ENCODE data around the gene FBXL3. TPM values are rescaled to one million over a fixed set of nuclear protein-coding genes. Genes with fewer than 3 reads are reported as not detected.

Gene FBXL3
- total and polyA plus RNA-seq, 3 experiments from 2014 or later, result 34.5 to 45.0 (median 41.7) TPM

GRCh38 chr13:77034881-77035280, 7.9 kb upstream of the FBXL3 start:
- H3K27me3 ChIP-seq (ENCODE audit: insufficient read depth, low read length, poor library complexity, severe bottlenecking), result no peaks in the 10 kb centered on the region
- ChIA-PET POLR2A (no interaction called here), CTCF (interaction anchor here (1.5 kb wide), 1 partner anchor 662 kb away, joined by 3 read pairs; no protein-coding TSS in a partner anchor)
- H3K9me3 ChIP-seq (ENCODE audit: low read length), result no peaks in the 10 kb centered on the region
- no peaks in the 10 kb centered on the region for H3K4me1 ChIP-seq (ENCODE audit: insufficient read depth, low read length)
- H3K36me3 ChIP-seq (ENCODE audit: insufficient read depth, low read length), result no peaks in the 10 kb centered on the region
- H3K4me1 Mint-ChIP-seq, result no peaks in the 10 kb centered on the region
- peaks cover 0 to 4% (median 0%) of the 10 kb centered on the region in 3 donors for H3K36me3 Mint-ChIP-seq
- H3K9me3 Mint-ChIP-seq, result no peaks in the 10 kb centered on the region
- H3K27me3 Mint-ChIP-seq, result peaks cover 5 to 10% of the 10 kb centered on the region in 2 donors
- H3K4me3 Mint-ChIP-seq, result no peak overlapping the region
- no peak overlapping the region for H3K27ac Mint-ChIP-seq
- H3K27ac ChIP-seq (ENCODE audit: low read depth, low read length), result no peak overlapping the region
- no peak for DNase-seq
- H3K4me3 ChIP-seq (ENCODE audit: low read length), result no peak overlapping the region

GRCh38 chr13:77033717-77034302, 6.9 kb upstream of the FBXL3 start:
- CTCF ChIA-PET, result interaction anchor here (1.5 kb wide), 1 partner anchor 663 kb away, joined by 3 read pairs; no protein-coding TSS in a partner anchor
- Mint-ChIP-seq H3K4me3 (no peak overlapping the region), H3K9me3 (no peaks in the 10 kb centered on the region), H3K4me1 (no peaks in the 10 kb centered on the region), H3K36me3 (peaks cover 0 to 4% (median 0%) of the 10 kb centered on the region in 3 donors), H3K27me3 (peaks cover 8 to 17% of the 10 kb centered on the region in 2 donors), H3K27ac (no peak overlapping the region)
- POLR2A ChIA-PET, result no interaction called here
- Histone ChIP-seq H3K27me3 (ENCODE audit: insufficient read depth, low read length, poor library complexity, severe bottlenecking) (no peaks in the 10 kb centered on the region), H3K36me3 (ENCODE audit: insufficient read depth, low read length) (no peaks in the 10 kb centered on the region), H3K4me3 (ENCODE audit: low read length) (no peak overlapping the region), H3K4me1 (ENCODE audit: insufficient read depth, low read length) (no peaks in the 10 kb centered on the region), H3K9me3 (ENCODE audit: low read length) (no peaks in the 10 kb centered on the region), H3K27ac (ENCODE audit: low read depth, low read length) (no peak overlapping the region)
- no peak for DNase-seq

DNA sequence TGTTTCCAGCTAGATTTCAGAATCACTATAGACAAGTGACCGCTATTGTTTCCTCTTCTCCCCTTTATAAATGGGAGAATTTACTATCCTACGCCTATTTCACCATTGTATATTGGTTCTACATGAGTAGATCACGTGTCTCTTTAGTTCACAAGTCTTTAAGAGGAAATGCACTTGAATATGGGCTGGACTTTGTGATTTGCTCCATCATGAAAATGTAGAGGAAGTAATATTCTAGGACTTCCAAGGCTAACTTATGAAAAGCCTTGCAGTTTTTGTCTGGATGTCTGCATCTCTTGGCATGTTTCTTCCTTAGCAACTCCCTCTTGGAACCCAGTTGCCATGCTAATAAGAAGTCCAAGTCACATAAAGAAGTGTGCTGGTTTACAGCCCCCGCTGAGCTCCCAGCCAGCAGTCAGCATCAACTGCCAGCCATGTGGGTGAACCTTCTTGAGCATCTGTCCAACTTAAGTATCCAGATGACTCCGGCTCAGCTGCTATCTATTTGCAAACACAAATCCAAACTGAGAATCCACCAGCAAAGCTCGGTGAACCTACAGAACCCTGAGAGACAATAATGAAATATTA, 4.8 kb upstream of the FBXL3 start:
- H3K36me3 Mint-ChIP-seq, result peaks cover 2 to 5% (median 3%) of the 10 kb centered on the region in 3 donors
- peaks cover 12 to 20% of the 10 kb centered on the region in 2 donors for H3K27me3 Mint-ChIP-seq
- ChIA-PET CTCF (no interaction called here), POLR2A (interaction anchor here (0.6 kb wide), 1 partner anchor 26 kb away, joined by 3 read pairs; no protein-coding TSS in a partner anchor)
- no peak for DNase-seq
- no peaks in the 10 kb centered on the region for H3K9me3 Mint-ChIP-seq
- H3K27me3 ChIP-seq (ENCODE audit: insufficient read depth, low read length, poor library complexity, severe bottlenecking), result no peaks in the 10 kb centered on the region
- no peaks in the 10 kb centered on the region for H3K9me3 ChIP-seq (ENCODE audit: low read length)
- H3K4me1 Mint-ChIP-seq, result peaks cover 9 to 16% (median 15%) of the 10 kb centered on the region in 3 donors
- no peak overlapping the region for H3K4me3 ChIP-seq (ENCODE audit: low read length)
- peak overlapping the region in 1 of 8 donors; percentile 5 for H3K27ac Mint-ChIP-seq
- no peak overlapping the region for H3K27ac ChIP-seq (ENCODE audit: low read depth, low read length)
- H3K4me1 ChIP-seq (ENCODE audit: insufficient read depth, low read length), result peaks cover 8% of the 10 kb centered on the region
- no peak overlapping the region for H3K4me3 Mint-ChIP-seq
- H3K36me3 ChIP-seq (ENCODE audit: insufficient read depth, low read length), result no peaks in the 10 kb centered on the region

DNA sequence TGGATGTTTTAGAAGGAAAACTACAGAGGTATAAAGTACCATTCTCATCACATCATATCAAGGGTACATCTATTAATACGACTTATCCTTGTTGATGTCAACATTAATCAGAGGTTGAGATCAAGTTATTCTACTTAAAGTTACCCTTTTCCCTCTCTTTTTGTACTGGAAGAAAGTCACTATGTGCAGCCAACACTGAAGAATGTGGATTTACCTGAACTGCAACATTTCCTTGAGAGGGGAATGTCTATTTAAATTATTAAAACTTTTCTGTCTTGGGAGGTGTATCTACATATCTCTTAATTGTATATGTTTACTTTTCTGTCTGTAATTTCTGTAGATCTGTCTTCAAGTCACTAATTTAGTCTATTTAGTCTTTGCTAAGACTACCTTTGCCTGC, 2.5 kb upstream of the FBXL3 start:
- Histone ChIP-seq H3K36me3 (ENCODE audit: insufficient read depth, low read length) (no peaks in the 10 kb centered on the region), H3K4me1 (ENCODE audit: insufficient read depth, low read length) (peaks cover 25% of the 10 kb centered on the region), H3K4me3 (ENCODE audit: low read length) (no peak overlapping the region), H3K9me3 (ENCODE audit: low read length) (no peaks in the 10 kb centered on the region), H3K27ac (ENCODE audit: low read depth, low read length) (no peak overlapping the region), H3K27me3 (ENCODE audit: insufficient read depth, low read length, poor library complexity, severe bottlenecking) (no peaks in the 10 kb centered on the region)
- peaks cover 12 to 20% of the 10 kb centered on the region in 2 donors for H3K27me3 Mint-ChIP-seq
- H3K27ac Mint-ChIP-seq, result peak overlapping the region in 1 of 8 donors; percentile 45
- ChIA-PET POLR2A (no interaction called here), CTCF (no interaction called here)
- H3K4me1 Mint-ChIP-seq, result peaks cover 26 to 35% (median 35%) of the 10 kb centered on the region in 3 donors
- no peak for DNase-seq
- no peaks in the 10 kb centered on the region for H3K9me3 Mint-ChIP-seq
- peaks cover 2 to 12% (median 3%) of the 10 kb centered on the region in 3 donors for H3K36me3 Mint-ChIP-seq
- peak overlapping the region in 1 of 7 donors; percentile 94 for H3K4me3 Mint-ChIP-seq

- Mint-ChIP-seq H3K27me3 (peaks cover 8 to 15% of the 10 kb centered on the region in 2 donors), H3K27ac (peak overlapping the region in 5 of 8 donors; percentile 7 to 93 (median 40)), H3K9me3 (no peaks in the 10 kb centered on the region), H3K36me3 (peaks cover 3 to 19% (median 9%) of the 10 kb centered on the region in 3 donors), H3K4me1 (peaks cover 38 to 47% (median 47%) of the 10 kb centered on the region in 3 donors), H3K4me3 (peak overlapping the region; percentile 88 to 99 (median 94))
- no peak overlapping the region for H3K27ac ChIP-seq (ENCODE audit: low read depth, low read length)
- H3K27me3 ChIP-seq (ENCODE audit: insufficient read depth, low read length, poor library complexity, severe bottlenecking), result no peaks in the 10 kb centered on the region
- no peak for DNase-seq
- ChIA-PET POLR2A (interaction anchor here (1.0 to 3.8 kb wide), 3 partner anchors 15 to 37 kb away, joined by 3 to 95 read pairs (median 4); partner anchors contain the start of gene CLN5), CTCF (interaction anchor here (1.0 to 3.4 kb wide), 3 partner anchors 28 to 48 kb away, joined by 3 to 27 read pairs (median 3); partner anchors contain the start of gene CLN5)
- H3K4me3 ChIP-seq (ENCODE audit: low read length), result no peak overlapping the region
- no peaks in the 10 kb centered on the region for H3K36me3 ChIP-seq (ENCODE audit: insufficient read depth, low read length)
- H3K9me3 ChIP-seq (ENCODE audit: low read length), result no peaks in the 10 kb centered on the region
- peaks cover 37% of the 10 kb centered on the region for H3K4me1 ChIP-seq (ENCODE audit: insufficient read depth, low read length)
Measured at GRCh38 chr13:77028202-77028601, 1.2 kb upstream of the FBXL3 start.

- Mint-ChIP-seq H3K27me3 (peaks cover 7 to 11% of the 10 kb centered on the region in 2 donors), H3K4me3 (peak overlapping the region; percentile 93 to 98 (median 97)), H3K9me3 (no peaks in the 10 kb centered on the region), H3K4me1 (peaks cover 56 to 66% (median 66%) of the 10 kb centered on the region in 3 donors), H3K27ac (peak overlapping the region; percentile 89 to 95 (median 93)), H3K36me3 (peaks cover 3 to 36% (median 13%) of the 10 kb centered on the region in 3 donors)
- ChIA-PET CTCF (interaction anchor here (0.8 to 3.4 kb wide), 7 partner anchors 10 to 452 kb away, joined by 3 to 27 read pairs (median 5); partner anchors contain the start of genes CLN5 and MYCBP2), POLR2A (interaction anchor here (0.9 to 3.8 kb wide), 15 partner anchors 8 to 452 kb away, joined by 3 to 95 read pairs (median 6); partner anchors contain the start of genes CLN5 and MYCBP2)
- peak overlapping the region; percentile 92 for H3K4me3 ChIP-seq (ENCODE audit: low read length)
- H3K27me3 ChIP-seq (ENCODE audit: insufficient read depth, low read length, poor library complexity, severe bottlenecking), result no peaks in the 10 kb centered on the region
- H3K9me3 ChIP-seq (ENCODE audit: low read length), result no peaks in the 10 kb centered on the region
- DNase-seq, result peak; percentile 70 to 87 (median 76)
- H3K4me1 ChIP-seq (ENCODE audit: insufficient read depth, low read length), result peaks cover 56% of the 10 kb centered on the region
- H3K36me3 ChIP-seq (ENCODE audit: insufficient read depth, low read length), result no peaks in the 10 kb centered on the region
- H3K27ac ChIP-seq (ENCODE audit: low read depth, low read length), result peak overlapping the region; percentile 92
Measured at GRCh38 chr13:77026255-77026860, 601 bp downstream of the FBXL3 start.

GRCh38 chr13:77022341-77022740, 4.6 kb downstream of the FBXL3 start:
- peaks cover 4 to 57% (median 17%) of the 10 kb centered on the region in 3 donors for H3K36me3 Mint-ChIP-seq
- peaks cover 0 to 2% of the 10 kb centered on the region in 2 donors for H3K27me3 Mint-ChIP-seq
- DNase-seq, result no peak
- peak overlapping the region in 3 of 8 donors; percentile 40 to 45 (median 44) for H3K27ac Mint-ChIP-seq
- Histone ChIP-seq H3K9me3 (ENCODE audit: low read length) (no peaks in the 10 kb centered on the region), H3K36me3 (ENCODE audit: insufficient read depth, low read length) (peaks cover 3% of the 10 kb centered on the region), H3K27me3 (ENCODE audit: insufficient read depth, low read length, poor library complexity, severe bottlenecking) (no peaks in the 10 kb centered on the region), H3K4me3 (ENCODE audit: low read length) (no peak overlapping the region), H3K4me1 (ENCODE audit: insufficient read depth, low read length) (peaks cover 70% of the 10 kb centered on the region), H3K27ac (ENCODE audit: low read depth, low read length) (no peak overlapping the region)
- H3K9me3 Mint-ChIP-seq, result no peaks in the 10 kb centered on the region
- H3K4me3 Mint-ChIP-seq, result peak overlapping the region in 4 of 7 donors; percentile 22 to 67 (median 46)
- peaks cover 68 to 83% (median 83%) of the 10 kb centered on the region in 3 donors for H3K4me1 Mint-ChIP-seq
- ChIA-PET CTCF (interaction anchor here (0.7 kb wide), 1 partner anchor 10 kb away, joined by 3 read pairs; no protein-coding TSS in a partner anchor), POLR2A (no interaction called here)
